ENCODE measurements around the gene KIF6. TPM values are rescaled to one million over a fixed set of nuclear protein-coding genes. Genes with fewer than 3 reads are reported as not detected.

The KIF6 gene
- polyA plus RNA-seq, 3 donors, result not detected

- H3K4me3 ChIP-seq (replicated peaks in 1 of 3; ENCODE audit: low read depth in 2 of 3, low read length in 3 of 3), result no peak overlapping the region
- Mint-ChIP-seq H3K27me3 (ENCODE audit: low read depth in 3 of 3) (peaks cover 3 to 5% (median 5%) of the 10 kb centered on the region in 3 donors), H3K27ac (no peak overlapping the region), H3K4me1 (no peaks in the 10 kb centered on the region), H3K9me3 (peaks cover 0 to 6% (median 0%) of the 10 kb centered on the region in 7 donors), H3K36me3 (no peaks in the 10 kb centered on the region), H3K4me3 (no peak overlapping the region)
- intact Hi-C loops (cut with micrococcal nuclease), result no loop called here
- WGBS (ENCODE audit: insufficient coverage), result 93% methylated on average over 2 of the region's 5 CpGs
- no peak overlapping the region for H3K9ac ChIP-seq (ENCODE audit: insufficient read depth, low read length, poor library complexity, severe bottlenecking)
- no peak overlapping the region for H2AFZ ChIP-seq (ENCODE audit: insufficient read depth, low read depth, low read length, poor library complexity, severe bottlenecking)
- H4K20me1 ChIP-seq (ENCODE audit: insufficient read depth, low read length), result no peaks in the 10 kb centered on the region
- no peaks in the 10 kb centered on the region for H3K4me1 ChIP-seq (ENCODE audit: control insufficient read depth in 1 of 2, insufficient read depth in 2 of 2, low read length in 2 of 2)
- H3K9me3 ChIP-seq (replicated peaks in 1 of 2; ENCODE audit: control insufficient read depth in 1 of 2, insufficient read depth in 1 of 2, low read length in 2 of 2), result no peaks in the 10 kb centered on the region
- H3K4me2 ChIP-seq (replicated peaks; ENCODE audit: extremely low read depth, low read length, poor library complexity, severe bottlenecking), result no peak overlapping the region
- no peak for DNase-seq
- H3K36me3 ChIP-seq (replicated peaks in 1 of 2; ENCODE audit: control insufficient read depth in 1 of 2, insufficient read depth in 2 of 2, low read length in 2 of 2), result no peaks in the 10 kb centered on the region
- no peak overlapping the region for H3K27ac ChIP-seq (ENCODE audit: low read depth in 1 of 2, low read length in 2 of 2)
- no peaks in the 10 kb centered on the region for H3K27me3 ChIP-seq (ENCODE audit: control insufficient read depth in 2 of 2, insufficient read depth in 2 of 2, low read length in 2 of 2)
- no peaks in the 10 kb centered on the region for H3K79me2 ChIP-seq (ENCODE audit: insufficient read depth, low read length)
- TF ChIP-seq CTCF (IDR thresholded peaks at IDR 0.05), result no peak
Measured at GRCh38 chr6:39646751-39647420, 78.3 kb downstream of the KIF6 start.

GRCh38 chr6:39642270-39642669 lies 82.9 kb downstream of the KIF6 start:
- DNase-seq, result no peak
- H3K27me3 Mint-ChIP-seq (ENCODE audit: low read depth in 3 of 3), result peaks cover 1 to 5% (median 5%) of the 10 kb centered on the region in 3 donors
- H3K9me3 ChIP-seq (replicated peaks in 1 of 2; ENCODE audit: control insufficient read depth in 1 of 2, insufficient read depth in 1 of 2, low read length in 2 of 2), result no peaks in the 10 kb centered on the region
- H3K27ac ChIP-seq (ENCODE audit: low read depth in 1 of 2, low read length in 2 of 2), result no peak overlapping the region
- no peaks in the 10 kb centered on the region for H3K4me1 ChIP-seq (ENCODE audit: control insufficient read depth in 1 of 2, insufficient read depth in 2 of 2, low read length in 2 of 2)
- H4K20me1 ChIP-seq (ENCODE audit: insufficient read depth, low read length), result no peaks in the 10 kb centered on the region
- no peak overlapping the region for H3K4me3 ChIP-seq (replicated peaks in 1 of 3; ENCODE audit: low read depth in 2 of 3, low read length in 3 of 3)
- H3K36me3 ChIP-seq (replicated peaks in 1 of 2; ENCODE audit: control insufficient read depth in 1 of 2, insufficient read depth in 2 of 2, low read length in 2 of 2), result no peaks in the 10 kb centered on the region
- peaks cover 0 to 2% (median 0%) of the 10 kb centered on the region in 7 donors for H3K9me3 Mint-ChIP-seq
- no peak overlapping the region for H3K27ac Mint-ChIP-seq
- no peak overlapping the region for H2AFZ ChIP-seq (ENCODE audit: insufficient read depth, low read depth, low read length, poor library complexity, severe bottlenecking)
- H3K4me2 ChIP-seq (replicated peaks; ENCODE audit: extremely low read depth, low read length, poor library complexity, severe bottlenecking), result no peak overlapping the region
- no peak overlapping the region for H3K4me3 Mint-ChIP-seq
- no peaks in the 10 kb centered on the region for H3K79me2 ChIP-seq (ENCODE audit: insufficient read depth, low read length)
- no peaks in the 10 kb centered on the region for H3K4me1 Mint-ChIP-seq
- no peaks in the 10 kb centered on the region for H3K27me3 ChIP-seq (ENCODE audit: control insufficient read depth in 2 of 2, insufficient read depth in 2 of 2, low read length in 2 of 2)
- WGBS (ENCODE audit: insufficient coverage), result 60% methylated on average over 2 of the region's 2 CpGs
- H3K9ac ChIP-seq (ENCODE audit: insufficient read depth, low read length, poor library complexity, severe bottlenecking), result no peak overlapping the region
- no peaks in the 10 kb centered on the region for H3K36me3 Mint-ChIP-seq
- TF ChIP-seq CTCF (IDR thresholded peaks at IDR 0.05), result no peak
- intact Hi-C loops (cut with micrococcal nuclease), result no loop called here

Measured in CD14-positive monocyte (primary cell).